Measurements from ENCODE around the gene C1QTNF5. TPM values are rescaled to one million over a fixed set of nuclear protein-coding genes. Genes with fewer than 3 reads are reported as not detected.
"Not testable (repeated sequence)": the region's sequence is repeated elsewhere in the genome, so short reads cannot be mapped to it uniquely, and the experiment has no call there.

Gene C1QTNF5
- total RNA-seq = not detected
- not detected for polyA plus RNA-seq

- no peak within 1 kb of the TSS for H3K27ac ChIP-seq (ENCODE audit: insufficient read depth, low read length, poor library complexity, severe bottlenecking)
- Mint-ChIP-seq H3K27ac (no peak within 1 kb of the TSS), H3K4me3 (peak within 1 kb of the TSS; percentile 15 to 52 (median 20)), H3K4me1 (peaks cover 5 to 40% (median 22%) of the 10 kb centered on the region in 4 donors), H3K27me3 (peaks cover 52% of the 10 kb centered on the region), H3K9me3 (peaks cover 0 to 5% (median 0%) of the 10 kb centered on the region in 7 donors), H3K36me3 (peaks cover 11% of the 10 kb centered on the region)
- H3K9me3 ChIP-seq (ENCODE audit: control insufficient read depth in 2 of 2, low read length in 2 of 2) = no peaks in the 10 kb centered on the region
- peaks cover 4% of the 10 kb centered on the region for H3K27me3 ChIP-seq (ENCODE audit: control insufficient read depth, insufficient read depth, low read length)
- DNase-seq (no peak), ATAC-seq (ENCODE audit: low read depth in 2 of 2) (no peak)
- H3K36me3 ChIP-seq (ENCODE audit: control insufficient read depth, insufficient read depth, low read length) = no peaks in the 10 kb centered on the region
- no peak within 1 kb of the TSS for H3K4me3 ChIP-seq (ENCODE audit: low read depth, low read length)
- H3K4me1 ChIP-seq (ENCODE audit: control insufficient read depth, insufficient read depth, low read length, poor library complexity, severe bottlenecking) = peaks cover 25% of the 10 kb centered on the region
These were observed at the start of gene C1QTNF5 for GRCh38 chr11:119340335-119341221. Gene C1QTNF5, minus strand, starts transcription at chr11:119340883. Its CDS starts 486 bp downstream, at chr11:119340397.

GRCh38 chr11:119389611-119390254 is 49.0 kb upstream of the C1QTNF5 start:
- DNase-seq = peak in 1 of 3 donors; percentile 31
- H3K36me3 ChIP-seq (ENCODE audit: control insufficient read depth, insufficient read depth, low read length) = no peaks in the 10 kb centered on the region
- no peak overlapping the region for H3K4me3 ChIP-seq (ENCODE audit: low read depth, low read length)
- no peak overlapping the region for H3K4me3 Mint-ChIP-seq
- H3K36me3 Mint-ChIP-seq = no peaks in the 10 kb centered on the region
- peaks cover 0 to 1% (median 0%) of the 10 kb centered on the region in 7 donors for H3K9me3 Mint-ChIP-seq
- H3K4me1 Mint-ChIP-seq = no peaks in the 10 kb centered on the region
- H3K4me1 ChIP-seq (ENCODE audit: control insufficient read depth, insufficient read depth, low read length, poor library complexity, severe bottlenecking) = no peaks in the 10 kb centered on the region
- H3K27me3 ChIP-seq (ENCODE audit: control insufficient read depth, insufficient read depth, low read length) = peaks cover 7% of the 10 kb centered on the region
- peaks cover 18% of the 10 kb centered on the region for H3K27me3 Mint-ChIP-seq
- H3K27ac ChIP-seq (ENCODE audit: insufficient read depth, low read length, poor library complexity, severe bottlenecking) = no peak overlapping the region
- no peaks in the 10 kb centered on the region for H3K9me3 ChIP-seq (ENCODE audit: control insufficient read depth in 2 of 2, low read length in 2 of 2)
- H3K27ac Mint-ChIP-seq = no peak overlapping the region
- no peak for ATAC-seq (ENCODE audit: low read depth in 2 of 2)

DNA sequence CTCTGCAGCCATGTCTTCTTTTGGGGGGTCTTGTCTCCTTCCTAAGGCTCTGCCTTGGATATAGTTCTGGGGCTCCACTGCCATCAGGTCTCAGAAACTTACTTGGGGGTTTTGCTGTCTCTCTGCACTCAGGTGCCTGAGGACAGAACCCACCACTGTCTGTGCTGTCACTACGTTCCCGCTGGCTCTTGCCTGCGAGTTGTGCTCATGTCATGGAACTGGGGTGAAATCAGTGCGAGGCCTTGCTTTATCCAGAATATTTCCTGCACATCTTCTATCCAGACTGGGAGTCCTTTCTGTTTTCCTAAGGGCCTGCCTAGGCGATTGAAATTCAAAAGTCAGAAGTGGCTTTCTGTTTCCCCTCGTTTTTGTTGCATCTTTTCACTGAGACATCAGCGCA is 47.4 kb upstream of the C1QTNF5 start:
- no peaks in the 10 kb centered on the region for H3K36me3 Mint-ChIP-seq

GRCh38 chr11:119384332-119384731 is 43.6 kb upstream of the C1QTNF5 start:
- no peak overlapping the region for H3K4me3 Mint-ChIP-seq
- peaks cover 0 to 6% (median 2%) of the 10 kb centered on the region in 4 donors for H3K4me1 Mint-ChIP-seq
- Histone ChIP-seq H3K9me3 (ENCODE audit: control insufficient read depth in 2 of 2, low read length in 2 of 2) (no peaks in the 10 kb centered on the region), H3K27ac (ENCODE audit: insufficient read depth, low read length, poor library complexity, severe bottlenecking) (no peak overlapping the region), H3K4me3 (ENCODE audit: low read depth, low read length) (no peak overlapping the region), H3K36me3 (ENCODE audit: control insufficient read depth, insufficient read depth, low read length) (no peaks in the 10 kb centered on the region), H3K4me1 (ENCODE audit: control insufficient read depth, insufficient read depth, low read length, poor library complexity, severe bottlenecking) (peaks cover 20% of the 10 kb centered on the region), H3K27me3 (ENCODE audit: control insufficient read depth, insufficient read depth, low read length) (peaks cover 19% of the 10 kb centered on the region)
- no peak for ATAC-seq (ENCODE audit: low read depth in 2 of 2)
- H3K27me3 Mint-ChIP-seq = peaks cover 10% of the 10 kb centered on the region
- H3K9me3 Mint-ChIP-seq = no peaks in the 10 kb centered on the region
- no peak for DNase-seq
- no peaks in the 10 kb centered on the region for H3K36me3 Mint-ChIP-seq
- H3K27ac Mint-ChIP-seq = no peak overlapping the region

More for the DNA sequence above, 47.4 kb upstream of the C1QTNF5 start:
- H3K4me1 Mint-ChIP-seq = no peaks in the 10 kb centered on the region
- H3K27me3 Mint-ChIP-seq = peaks cover 14% of the 10 kb centered on the region
- no peak overlapping the region for H3K4me3 Mint-ChIP-seq
- ATAC-seq (ENCODE audit: low read depth in 2 of 2) = no peak
- H3K27ac ChIP-seq (ENCODE audit: insufficient read depth, low read length, poor library complexity, severe bottlenecking) = no peak overlapping the region
- H3K9me3 Mint-ChIP-seq = no peaks in the 10 kb centered on the region
- peaks cover 16% of the 10 kb centered on the region for H3K27me3 ChIP-seq (ENCODE audit: control insufficient read depth, insufficient read depth, low read length)
- no peak overlapping the region for H3K27ac Mint-ChIP-seq
- H3K4me3 ChIP-seq (ENCODE audit: low read depth, low read length) = no peak overlapping the region
- H3K4me1 ChIP-seq (ENCODE audit: control insufficient read depth, insufficient read depth, low read length, poor library complexity, severe bottlenecking) = no peaks in the 10 kb centered on the region
- no peaks in the 10 kb centered on the region for H3K36me3 ChIP-seq (ENCODE audit: control insufficient read depth, insufficient read depth, low read length)
- no peaks in the 10 kb centered on the region for H3K9me3 ChIP-seq (ENCODE audit: control insufficient read depth in 2 of 2, low read length in 2 of 2)
- no peak for DNase-seq

- H3K27me3 ChIP-seq (ENCODE audit: control insufficient read depth, insufficient read depth, low read length) = peaks cover 19% of the 10 kb centered on the region
- DNase-seq; H3K9me3 Mint-ChIP-seq; H3K36me3 ChIP-seq (ENCODE audit: control insufficient read depth, insufficient read depth, low read length); H3K4me1 Mint-ChIP-seq; H3K27ac ChIP-seq (ENCODE audit: insufficient read depth, low read length, poor library complexity, severe bottlenecking); ATAC-seq (ENCODE audit: low read depth in 2 of 2); H3K27ac Mint-ChIP-seq; H3K36me3 Mint-ChIP-seq; H3K9me3 ChIP-seq (ENCODE audit: control insufficient read depth in 2 of 2, low read length in 2 of 2); H3K4me3 Mint-ChIP-seq; H3K27me3 Mint-ChIP-seq: not testable (repeated sequence)
- peak overlapping the region; percentile 73 for H3K4me3 ChIP-seq (ENCODE audit: low read depth, low read length)
- H3K4me1 ChIP-seq (ENCODE audit: control insufficient read depth, insufficient read depth, low read length, poor library complexity, severe bottlenecking) = peaks cover 20% of the 10 kb centered on the region
These were observed 41.8 kb upstream of the C1QTNF5 start for GRCh38 chr11:119382513-119382912.

DNA sequence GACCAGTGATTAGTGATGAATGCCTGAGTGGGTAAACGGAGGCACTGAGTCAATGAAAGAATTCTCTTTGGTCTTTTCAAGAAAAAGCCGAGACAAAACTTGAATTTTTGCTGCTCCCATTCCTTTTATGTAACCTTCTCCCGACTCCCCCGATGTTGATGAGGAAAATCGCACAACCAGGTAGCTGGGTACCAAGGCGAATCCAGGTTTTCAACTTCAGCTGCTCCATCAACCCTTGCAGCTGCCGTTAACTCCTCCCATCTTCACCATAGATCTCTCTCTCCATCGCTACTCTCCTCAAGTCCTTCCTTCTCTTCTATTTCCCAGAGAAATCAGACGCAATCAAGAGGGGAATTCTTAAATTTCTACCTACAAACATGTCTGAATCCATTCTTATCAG is 41.4 kb upstream of the C1QTNF5 start:
- Mint-ChIP-seq H3K9me3 (no peaks in the 10 kb centered on the region), H3K36me3 (no peaks in the 10 kb centered on the region), H3K4me1 (peaks cover 0 to 6% (median 2%) of the 10 kb centered on the region in 4 donors), H3K27ac (no peak overlapping the region), H3K27me3 (peaks cover 5% of the 10 kb centered on the region), H3K4me3 (no peak overlapping the region)
- no peak overlapping the region for H3K27ac ChIP-seq (ENCODE audit: insufficient read depth, low read length, poor library complexity, severe bottlenecking)
- H3K9me3 ChIP-seq (ENCODE audit: control insufficient read depth in 2 of 2, low read length in 2 of 2) = no peaks in the 10 kb centered on the region
- ATAC-seq (ENCODE audit: low read depth in 2 of 2) (no peak), DNase-seq (no peak)
- H3K27me3 ChIP-seq (ENCODE audit: control insufficient read depth, insufficient read depth, low read length) = peaks cover 19% of the 10 kb centered on the region
- no peaks in the 10 kb centered on the region for H3K36me3 ChIP-seq (ENCODE audit: control insufficient read depth, insufficient read depth, low read length)
- peaks cover 20% of the 10 kb centered on the region for H3K4me1 ChIP-seq (ENCODE audit: control insufficient read depth, insufficient read depth, low read length, poor library complexity, severe bottlenecking)
- H3K4me3 ChIP-seq (ENCODE audit: low read depth, low read length) = peak overlapping the region; percentile 73

DNA sequence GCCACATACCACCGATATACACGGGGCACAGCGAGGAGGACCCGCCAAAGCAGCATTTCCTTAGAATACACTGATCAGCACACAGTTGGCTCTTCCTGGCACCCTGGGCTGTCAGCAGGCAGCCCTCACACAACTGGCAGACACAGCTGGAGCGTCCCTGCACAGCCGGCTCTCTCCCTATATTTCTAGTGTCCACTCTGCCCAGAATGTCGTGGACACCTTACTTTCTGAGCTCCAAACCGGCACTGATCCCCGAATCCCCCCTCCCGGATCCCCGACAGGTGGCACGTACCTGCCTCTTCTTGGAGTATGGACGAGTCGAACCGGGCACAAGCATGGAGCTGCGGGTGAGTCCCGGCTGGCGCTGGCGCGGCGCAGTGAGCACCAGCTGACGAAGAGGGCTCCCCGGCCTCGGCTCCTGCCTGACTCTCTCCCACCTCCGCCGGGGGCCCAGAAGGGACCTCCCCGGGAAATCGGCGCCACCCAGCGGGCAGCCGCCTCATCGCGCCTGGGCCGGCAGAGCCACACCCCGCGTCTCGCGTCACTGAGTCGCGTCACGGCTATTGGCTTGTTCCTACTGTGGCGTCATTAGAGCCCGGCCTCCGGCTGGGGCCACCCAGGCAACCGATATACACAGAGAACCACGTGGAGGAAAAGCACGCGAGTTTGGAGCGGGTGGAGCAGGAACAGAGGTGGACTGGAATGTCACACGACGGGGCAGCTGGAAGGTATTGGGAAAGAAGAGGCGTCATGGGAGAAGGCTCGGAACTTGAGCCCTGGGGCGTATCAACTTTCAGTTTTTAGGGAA is 40.7 kb upstream of the C1QTNF5 start, which contains the start of gene USP2:
USP2 (minus strand) TSS at position 510 of the 808 bp plus-strand sequence. CDS start 8,210 bp downstream, outside the sequence.
- Mint-ChIP-seq H3K4me3 (peak within 1 kb of the TSS in 1 of 4 donors; percentile 92), H3K27ac (peak within 1 kb of the TSS in 1 of 3 donors; percentile 32)

More for the DNA sequence above, 40.7 kb upstream of the C1QTNF5 start, which contains the start of gene USP2:
- no peaks in the 10 kb centered on the region for H3K36me3 Mint-ChIP-seq
- H3K27me3 Mint-ChIP-seq = peaks cover 5% of the 10 kb centered on the region
- DNase-seq (peak; percentile 93 to 95 (median 94)), ATAC-seq (ENCODE audit: low read depth in 2 of 2) (peak; percentile 98 to 100)
- peaks cover 0 to 6% (median 2%) of the 10 kb centered on the region in 4 donors for H3K4me1 Mint-ChIP-seq
- Histone ChIP-seq H3K4me1 (ENCODE audit: control insufficient read depth, insufficient read depth, low read length, poor library complexity, severe bottlenecking) (peaks cover 20% of the 10 kb centered on the region), H3K36me3 (ENCODE audit: control insufficient read depth, insufficient read depth, low read length) (no peaks in the 10 kb centered on the region), H3K27ac (ENCODE audit: insufficient read depth, low read length, poor library complexity, severe bottlenecking) (no peak within 1 kb of the TSS), H3K27me3 (ENCODE audit: control insufficient read depth, insufficient read depth, low read length) (peaks cover 19% of the 10 kb centered on the region), H3K9me3 (ENCODE audit: control insufficient read depth in 2 of 2, low read length in 2 of 2) (no peaks in the 10 kb centered on the region), H3K4me3 (ENCODE audit: low read depth, low read length) (peak within 1 kb of the TSS; percentile 73)
- no peaks in the 10 kb centered on the region for H3K9me3 Mint-ChIP-seq
